COLO668 (cell line): ENCODE data around the gene CEMIP2.
"Not testable (repeated sequence)": the region's sequence is repeated elsewhere in the genome, so short reads cannot be mapped to it uniquely, and the experiment has no call there.

Experiments used
- DNase-seq: peaks from one replicate; lab custom pipeline; 2025; ENCODE audit not compliant: unreplicated experiment; lab: John Stamatoyannopoulos, UW

Gene CEMIP2

DNA sequence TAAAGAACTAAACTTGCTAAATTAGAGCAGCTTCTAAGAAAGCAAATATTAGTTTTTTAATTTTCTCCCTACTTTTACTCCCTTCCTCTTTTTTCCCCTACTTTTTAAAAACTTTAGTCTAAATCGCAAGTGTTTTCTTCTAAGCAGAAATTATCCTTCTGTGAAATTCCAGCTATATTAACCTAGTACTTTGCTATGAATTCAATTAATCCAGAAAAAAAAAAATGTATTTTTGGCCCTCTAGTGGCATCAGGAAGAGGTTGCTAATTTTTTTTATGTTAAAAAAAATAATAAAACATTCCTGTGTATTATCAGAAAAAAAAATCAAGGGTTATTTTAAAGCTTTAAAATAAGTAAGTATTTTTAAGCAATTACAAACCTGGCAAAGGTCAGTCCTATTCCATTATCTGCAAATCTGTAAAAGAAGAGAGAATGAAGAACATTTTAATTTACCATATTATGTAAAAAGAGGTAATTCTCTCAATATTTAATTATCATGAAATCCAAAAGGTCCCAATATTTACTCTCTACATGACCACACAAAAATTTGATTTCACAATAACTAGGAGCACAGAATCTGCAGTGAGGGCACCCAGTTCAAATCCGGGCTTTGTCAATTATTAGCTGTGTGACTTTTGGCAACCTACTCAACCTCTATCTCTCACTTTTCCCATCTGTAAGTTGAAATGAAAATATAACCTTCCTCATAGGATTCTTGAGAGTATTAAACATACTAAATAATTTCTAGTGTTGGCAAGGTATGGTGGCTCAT is 52.0 kb downstream of the CEMIP2 start:
- DNase-seq: no peak

DNA sequence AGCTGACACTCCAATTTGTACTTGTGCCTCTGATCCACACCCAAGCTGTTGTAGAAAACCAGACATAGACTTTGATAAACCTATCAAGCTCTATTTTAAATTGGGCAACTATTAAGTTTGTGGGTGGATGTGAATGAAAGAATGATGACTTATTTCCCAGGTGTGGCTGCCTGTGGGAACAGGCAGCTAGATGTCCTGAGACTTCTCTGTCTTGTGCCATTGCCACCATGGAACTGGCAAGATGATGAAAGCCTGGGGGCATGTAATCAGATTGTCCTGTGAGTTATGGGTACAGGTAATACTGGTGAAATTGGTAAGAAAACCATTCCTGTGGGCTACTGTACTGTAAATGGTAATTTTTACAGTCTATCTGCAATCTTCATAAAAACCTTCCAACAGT is 57.5 kb downstream of the CEMIP2 start:
- no peak for DNase-seq

DNA sequence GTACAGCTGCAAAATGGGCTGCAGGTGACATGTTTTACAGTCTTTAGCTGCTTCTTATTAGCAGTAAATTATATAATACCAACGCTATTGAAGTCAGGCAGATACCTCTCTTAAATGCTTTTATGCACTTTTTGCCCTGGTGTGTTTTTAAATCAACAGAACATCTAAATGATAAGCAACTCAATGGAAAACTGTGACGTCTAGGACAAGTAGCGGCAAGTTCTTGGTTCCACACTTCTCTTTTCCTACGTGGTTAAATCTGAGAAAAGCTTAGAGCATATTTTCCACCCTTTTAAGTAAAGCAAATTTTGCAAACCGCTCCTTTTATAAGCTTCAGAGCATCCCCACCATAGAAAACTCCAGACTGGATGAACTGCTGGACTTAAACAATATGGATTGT is 58.1 kb downstream of the CEMIP2 start:
- DNase-seq: no peak

DNA sequence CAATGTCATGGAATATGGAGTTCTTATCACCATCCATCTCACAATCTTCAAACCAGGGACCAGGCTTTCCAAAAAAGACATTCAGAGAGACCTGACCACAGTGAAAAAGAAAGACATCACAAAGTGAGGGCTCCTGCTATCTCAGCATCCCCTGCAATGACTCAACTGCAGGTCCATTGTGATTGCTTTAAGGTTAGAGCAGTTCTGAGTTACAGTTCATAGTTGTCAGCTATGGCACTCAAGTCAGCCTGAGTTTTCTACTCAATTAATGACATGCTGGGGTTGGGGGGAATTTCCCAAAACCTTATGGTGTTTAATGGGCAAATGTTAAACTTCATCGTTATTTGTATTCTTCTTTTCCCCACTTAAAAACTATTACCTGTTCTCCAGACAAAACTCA is 58.9 kb downstream of the CEMIP2 start:
- DNase-seq: no peak

DNA sequence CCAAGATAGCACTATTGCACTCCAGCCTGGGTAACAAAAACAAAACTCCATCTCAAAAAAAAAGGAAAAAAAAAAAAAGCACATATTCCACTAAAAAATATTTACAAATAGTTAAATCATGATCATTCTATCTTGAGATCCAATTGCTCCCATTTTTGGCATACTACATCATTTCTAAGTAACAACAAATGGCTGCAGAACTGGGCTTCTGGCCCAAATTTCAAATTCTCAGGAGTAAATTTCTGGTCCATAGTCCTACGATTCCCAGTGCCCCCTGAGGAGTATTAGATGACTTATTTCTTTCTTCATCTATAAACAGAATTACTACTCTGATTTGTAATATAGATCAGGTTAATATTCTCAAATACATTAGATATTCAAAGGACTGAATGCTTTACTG is 62.1 kb downstream of the CEMIP2 start:
- no peak for DNase-seq

DNA sequence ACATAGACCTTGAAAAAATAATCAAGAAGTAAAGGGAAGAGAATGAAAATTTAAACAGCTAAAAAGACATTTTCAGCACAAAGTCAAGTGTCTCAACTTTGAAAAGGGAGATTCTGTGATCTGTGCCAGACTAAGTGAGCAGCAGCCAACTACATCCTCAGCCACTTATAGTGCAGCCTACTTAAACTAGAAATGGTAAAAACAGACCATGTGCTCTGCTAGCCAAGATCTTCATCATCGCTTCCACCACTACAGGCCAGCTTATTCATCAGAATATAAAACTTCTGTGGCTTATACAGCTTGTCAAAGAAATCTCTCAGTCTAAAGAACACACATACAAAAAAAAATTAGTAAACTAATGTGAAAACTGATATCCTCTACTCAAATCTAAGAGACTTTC is 63.5 kb downstream of the CEMIP2 start:
- no peak for DNase-seq

DNA sequence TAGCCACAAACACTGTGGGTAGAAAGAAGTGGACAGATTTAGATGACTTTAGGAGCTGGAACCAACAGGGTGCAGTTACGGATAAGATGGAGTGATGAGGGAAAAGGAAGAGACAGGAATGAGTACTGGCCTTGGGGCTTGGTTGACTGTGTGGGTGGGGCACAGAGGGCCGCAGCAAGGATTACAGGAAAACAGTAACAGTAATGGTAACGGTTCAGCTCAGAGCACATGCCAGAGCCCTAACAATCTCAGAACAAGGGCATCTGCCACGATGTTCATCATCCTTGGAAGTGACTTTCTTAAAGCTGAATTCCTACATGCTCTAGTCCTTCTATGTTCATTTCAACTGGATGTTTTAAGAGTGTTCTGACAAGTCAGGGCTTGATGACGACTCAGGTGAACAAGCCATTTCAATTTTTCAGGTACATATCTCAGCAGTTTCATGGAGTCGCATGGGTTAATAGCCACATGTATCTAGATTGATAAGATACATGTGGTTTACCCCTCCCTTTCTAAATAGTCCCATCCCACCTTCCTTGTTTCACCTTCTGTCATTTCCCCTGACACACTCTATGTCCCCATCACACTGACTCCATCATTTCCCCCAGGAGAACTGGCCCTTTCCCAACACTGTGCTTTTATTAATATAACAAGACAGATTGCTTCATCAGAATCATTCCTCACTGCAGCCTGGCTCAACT is 65.0 kb downstream of the CEMIP2 start:
- DNase-seq: no peak

DNA sequence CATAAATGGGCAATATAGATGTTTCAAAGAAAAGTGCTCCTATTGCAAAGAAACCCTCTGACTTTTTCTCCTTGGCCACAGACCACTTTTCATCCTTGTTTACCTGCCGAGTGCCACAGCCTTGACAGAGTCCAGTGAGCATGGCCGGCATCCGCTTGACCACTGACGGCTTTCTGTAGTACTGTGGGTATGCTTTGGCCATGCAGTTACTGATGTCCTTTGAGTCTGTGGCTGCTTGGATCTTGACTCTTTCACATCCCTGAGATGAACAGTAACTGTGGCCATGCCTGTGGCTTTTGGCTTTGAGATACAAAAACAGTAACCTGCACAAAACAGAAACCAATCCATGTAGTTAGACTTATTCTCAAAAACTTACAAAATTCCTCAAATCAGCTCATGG is 70.4 kb downstream of the CEMIP2 start:
- no peak for DNase-seq

DNA sequence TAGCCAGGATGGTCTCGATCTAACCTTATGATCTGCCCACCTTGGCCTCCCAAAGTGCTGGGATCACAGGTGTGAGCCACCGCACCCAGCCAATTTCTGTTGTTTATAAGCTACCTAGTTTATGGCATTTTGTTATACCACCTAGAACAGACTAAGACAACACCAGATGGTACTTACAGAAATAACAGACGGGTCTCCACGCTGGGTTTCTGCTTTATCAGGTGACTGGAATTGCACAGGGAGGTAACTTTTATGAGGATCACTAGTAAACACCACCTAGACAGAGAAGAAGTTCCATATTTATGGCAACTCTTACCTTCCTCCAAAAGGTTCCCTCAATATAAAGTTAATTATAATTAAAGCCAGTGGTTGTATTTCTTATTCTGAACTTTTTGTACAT is 74.0 kb downstream of the CEMIP2 start:
- no peak for DNase-seq

DNA sequence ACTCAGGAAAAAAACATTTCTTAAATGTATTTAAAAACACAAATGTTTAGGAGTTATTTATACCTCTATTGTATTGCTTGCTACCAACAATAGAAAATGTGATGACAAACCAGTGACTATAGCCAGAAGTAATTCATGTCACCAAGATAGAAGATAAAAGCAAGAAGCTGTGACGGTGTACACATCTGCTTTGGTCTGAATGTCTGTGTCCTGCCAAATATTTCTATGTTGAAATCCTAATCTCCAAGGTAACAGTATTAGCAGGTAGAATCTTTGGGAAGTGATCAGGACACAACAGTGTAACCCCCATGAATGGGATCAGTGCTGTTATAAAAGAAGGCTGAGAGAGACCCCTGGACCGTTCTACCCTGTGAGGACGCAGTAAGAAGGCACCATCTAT is 74.7 kb downstream of the CEMIP2 start:
- DNase-seq: no peak

DNA sequence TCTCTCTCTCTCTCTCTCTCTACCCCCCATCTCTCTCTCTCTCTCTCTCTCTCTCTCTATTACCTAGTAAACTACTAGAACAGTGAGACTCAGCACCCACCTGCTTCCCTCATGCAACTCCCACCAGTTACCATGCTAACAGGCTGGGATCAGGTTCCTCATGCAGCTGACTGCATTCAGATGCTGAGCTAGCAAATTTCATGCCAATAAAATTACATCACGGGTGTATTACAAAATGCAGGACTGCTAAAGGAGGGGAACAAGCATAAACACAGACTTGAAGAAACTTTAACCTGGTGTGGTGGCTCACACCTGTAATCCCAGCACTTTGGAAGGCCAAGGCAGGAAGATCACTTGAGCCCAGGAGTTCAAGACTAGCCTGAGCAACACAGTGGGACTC is 76.0 kb downstream of the CEMIP2 start:
- DNase-seq: no peak

DNA sequence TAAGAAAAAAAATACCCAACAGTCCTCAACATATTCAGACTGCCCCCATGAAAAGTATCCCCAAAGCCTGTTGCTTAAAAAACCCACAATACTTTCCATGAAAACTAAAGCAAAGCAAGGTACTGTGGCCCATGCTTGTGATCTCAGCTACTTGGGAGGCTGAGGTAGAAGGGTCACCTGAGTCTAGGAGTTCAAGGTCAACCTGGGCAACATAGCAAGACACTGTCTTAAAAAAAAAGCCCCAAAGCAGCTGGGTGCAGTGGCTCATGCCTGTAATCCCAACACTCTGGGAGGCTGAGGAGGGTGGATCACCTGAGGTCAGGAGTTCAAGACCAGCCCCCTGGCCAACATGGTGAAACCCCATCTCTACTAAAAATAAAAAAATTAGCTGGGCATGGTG is 76.7 kb downstream of the CEMIP2 start:
- DNase-seq: not testable (repeated sequence)

DNA sequence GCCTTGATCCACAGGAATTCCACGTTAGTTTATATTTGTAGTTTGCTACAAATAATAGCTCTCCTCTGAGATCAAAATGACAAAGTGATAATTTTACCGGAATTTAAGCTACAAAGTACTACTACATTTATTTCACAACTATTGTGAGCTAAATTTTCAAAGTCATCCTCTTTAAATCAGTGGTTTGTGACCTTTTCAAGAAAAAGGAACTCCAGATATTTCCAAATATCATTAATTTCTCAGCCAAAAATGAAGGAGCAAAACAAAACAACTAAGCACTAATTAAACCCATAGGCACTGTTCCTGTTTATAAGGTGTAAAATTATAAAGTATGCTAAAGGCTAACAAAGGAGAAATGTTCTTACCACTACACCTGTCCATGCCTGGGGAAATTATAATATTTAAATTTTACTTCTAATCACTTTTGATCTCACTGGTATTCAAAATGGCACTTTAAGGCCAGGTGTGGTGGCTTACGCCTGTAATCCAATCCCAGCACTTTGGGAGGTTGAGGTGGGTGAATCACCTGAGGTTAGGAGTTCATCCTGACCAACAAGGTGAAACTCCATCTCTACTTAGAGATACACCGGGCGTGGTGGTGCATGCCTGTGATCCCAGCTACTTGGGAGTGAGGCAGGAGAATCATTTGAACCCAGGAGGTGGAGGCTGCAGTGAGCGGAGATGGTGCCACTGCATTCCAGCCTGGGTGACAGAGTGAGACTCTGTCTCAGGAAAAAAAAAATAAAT is 77.5 kb downstream of the CEMIP2 start:
- no peak for DNase-seq

DNA sequence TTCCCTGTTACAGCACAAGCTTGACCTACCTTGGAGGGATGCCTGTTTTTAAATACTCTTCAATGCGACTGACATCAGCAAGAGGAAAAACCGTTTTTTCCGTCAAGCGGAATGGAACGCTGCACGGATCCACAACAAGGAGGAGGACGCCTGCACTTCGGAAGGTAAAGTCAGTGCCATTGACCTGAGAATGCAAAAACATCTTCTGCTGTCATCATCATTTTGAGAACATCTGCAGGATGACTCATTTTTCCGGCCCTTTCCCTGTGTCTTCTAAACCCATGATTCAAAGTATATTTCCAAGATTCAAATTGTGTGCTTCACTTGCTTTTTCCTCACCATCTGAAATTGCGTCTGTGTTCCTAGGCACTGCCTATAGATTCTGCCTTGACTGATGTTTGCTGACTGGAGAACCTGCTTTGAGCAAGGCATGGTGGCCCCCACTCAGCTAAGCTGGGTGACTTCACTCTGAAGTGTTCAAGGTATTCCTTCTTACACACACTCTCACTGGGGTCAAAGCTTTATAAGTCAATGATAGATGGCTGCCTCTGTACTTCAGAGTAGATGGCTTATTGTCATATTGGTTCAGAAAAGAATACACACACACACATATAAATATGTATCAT is 78.1 kb downstream of the CEMIP2 start:
- DNase-seq: no peak

DNA sequence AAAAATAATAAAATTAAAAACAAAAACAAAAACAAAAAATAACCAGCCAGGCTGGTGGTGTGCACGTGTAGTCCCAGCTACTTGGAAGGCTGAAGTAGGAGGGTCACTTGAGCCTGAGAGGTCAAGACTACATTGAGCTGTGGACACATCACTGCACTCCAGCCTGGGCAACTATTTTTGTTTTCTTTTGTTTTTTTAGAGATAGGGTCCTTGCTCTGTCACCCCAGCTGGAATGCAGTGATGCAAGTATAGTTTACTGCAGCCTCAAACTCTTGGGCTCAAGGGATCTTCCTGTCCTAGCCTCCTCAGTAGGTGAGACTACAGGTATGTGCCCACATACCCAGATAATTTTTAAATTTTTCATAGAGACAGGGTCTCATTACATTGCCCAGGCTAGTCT is 80.6 kb downstream of the CEMIP2 start:
- no peak for DNase-seq

DNA sequence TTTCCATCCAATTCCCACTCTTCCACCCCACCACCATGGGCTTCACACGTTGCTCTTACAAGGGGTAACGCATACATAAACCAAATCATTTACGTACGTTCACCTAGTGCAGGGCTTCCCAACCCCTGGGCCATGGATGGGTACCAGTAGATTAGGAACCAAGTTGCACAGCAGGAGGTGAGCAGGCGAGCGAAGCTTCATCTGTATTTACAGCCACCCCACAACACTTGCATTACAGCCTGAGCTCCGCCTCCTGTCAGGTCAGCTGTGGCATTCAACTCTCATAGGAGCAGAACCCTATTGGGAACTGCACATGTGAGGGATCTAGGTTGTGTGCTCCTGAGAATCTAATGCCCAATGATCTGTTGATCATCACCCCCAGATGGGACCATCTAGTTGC is 82.3 kb downstream of the CEMIP2 start:
- DNase-seq: no peak

DNA sequence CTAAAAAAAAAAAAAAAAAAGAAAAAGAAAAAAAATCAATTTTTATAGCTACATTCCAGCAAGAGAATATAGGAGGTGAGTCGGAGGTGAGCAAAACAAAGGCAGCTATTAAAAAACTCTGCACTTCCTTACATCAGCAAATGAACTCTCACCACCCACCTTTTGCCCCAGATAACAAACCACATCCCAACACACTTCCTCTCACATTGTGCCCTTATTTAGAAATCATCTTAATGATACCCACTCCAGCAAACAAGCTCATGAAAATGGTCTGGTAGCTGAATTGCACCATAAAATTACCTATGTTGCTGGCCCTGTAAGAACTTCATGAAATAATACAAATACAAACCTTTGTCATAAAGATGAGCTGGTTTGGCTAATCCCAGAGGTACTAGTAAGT is 82.9 kb downstream of the CEMIP2 start:
- no peak for DNase-seq

DNA sequence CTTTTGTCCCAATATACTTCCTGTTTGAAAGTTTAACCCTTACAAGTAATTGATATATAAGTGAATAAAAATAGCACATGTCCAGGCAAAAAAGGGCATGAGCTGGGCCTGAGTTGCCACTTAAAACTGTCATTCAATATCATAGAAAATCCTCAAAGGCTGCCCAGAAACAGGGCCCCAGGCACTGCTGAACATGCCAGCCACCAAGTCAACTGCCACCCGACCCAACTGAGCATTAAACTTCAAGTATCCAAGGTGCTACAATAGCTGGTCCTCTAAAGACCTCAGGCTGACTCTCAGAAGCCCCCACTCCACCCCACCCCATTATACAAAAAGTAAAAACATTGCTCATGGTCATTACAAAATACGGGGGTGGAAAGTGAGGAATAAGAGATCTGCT is 83.7 kb downstream of the CEMIP2 start:
- no peak for DNase-seq

DNA sequence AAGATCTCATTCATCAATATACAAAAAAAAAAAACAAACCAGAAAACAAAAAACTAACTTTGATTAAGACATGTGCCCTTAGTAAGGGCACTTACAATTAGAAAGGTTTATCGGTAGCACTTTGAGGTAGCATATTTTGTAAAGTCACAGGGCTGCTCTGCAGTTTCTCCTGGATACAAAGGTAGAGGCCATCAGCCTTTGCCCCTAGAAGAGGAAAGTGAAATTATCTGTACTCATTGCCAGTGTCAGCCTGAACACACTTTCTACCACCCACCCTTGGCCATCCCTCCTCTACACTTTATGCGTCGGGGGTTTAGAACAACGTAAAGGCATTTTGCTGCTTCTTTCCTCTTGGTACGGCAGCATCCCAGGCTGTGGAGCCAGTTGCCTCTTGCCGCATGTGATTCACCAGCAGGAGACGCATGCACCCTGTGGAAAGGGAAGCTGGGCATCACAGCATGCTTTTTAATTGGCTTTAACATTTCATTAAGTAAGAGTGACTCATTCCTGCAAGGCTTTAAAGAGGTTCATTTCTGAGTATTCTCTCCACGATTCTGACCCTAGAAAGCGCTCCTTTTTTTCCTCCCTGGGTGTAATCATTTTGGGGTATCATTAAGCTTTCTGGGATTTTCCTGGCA is 84.6 kb downstream of the CEMIP2 start:
- DNase-seq: no peak

DNA sequence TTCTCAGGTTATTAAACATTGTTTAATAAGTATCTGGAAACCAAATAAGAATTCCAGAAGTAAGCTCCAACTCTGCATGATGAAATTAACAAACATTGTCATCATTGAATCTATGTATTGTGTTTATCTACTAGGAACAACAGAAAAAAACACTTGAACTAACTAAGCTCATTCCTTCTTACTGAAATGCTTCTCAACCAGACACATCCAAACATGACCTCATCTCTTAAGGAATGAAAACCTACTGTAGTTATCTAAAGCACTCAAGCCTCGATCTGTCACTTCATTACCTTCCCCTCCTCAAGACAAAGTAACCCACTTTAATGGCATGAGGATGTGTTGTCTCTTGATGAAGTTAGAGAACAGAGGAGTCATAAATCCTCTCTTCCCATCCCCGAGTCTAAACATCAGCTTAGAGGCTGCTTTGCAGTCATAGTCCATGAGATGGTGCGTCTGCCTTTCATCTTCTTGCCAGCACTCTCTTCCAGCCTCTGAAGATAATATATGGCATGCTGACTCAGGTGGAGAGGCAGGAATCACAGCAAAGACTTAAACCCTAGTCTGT is 86.5 kb downstream of the CEMIP2 start:
- DNase-seq: no peak
